Hepatocyte (in vitro differentiated cells): ENCODE data around the gene MME. TPM values are rescaled to one million over a fixed set of nuclear protein-coding genes. Genes with fewer than 3 reads are reported as not detected.

Experiments
- DNase-seq: peaks from one replicate; pipeline ENCODE4 v3.0.0-alpha.2; 2016; ENCODE audit warnings: low spot score
- H2AFZ ChIP-seq: fragments of 200-600 bp; sonication (generic); 2 replicates; pipeline ENCODE4 v1.6.0; 2016; ENCODE audit warnings: antibody characterized with exemption, mild to moderate bottlenecking
- H3K27ac ChIP-seq: fragments of 200-600 bp; sonication (generic); 2 replicates; pipeline ENCODE4 v1.5.1; 2016; ENCODE audit warnings: mild to moderate bottlenecking
- H3K27me3 ChIP-seq: fragments of 200-600 bp; sonication (generic); 2 replicates; pipeline ENCODE4 v1.6.1; 2016
- H3K36me3 ChIP-seq: fragments of 200-600 bp; sonication (generic); replicated peaks from 2 replicates; pipeline ENCODE4 v1.5.1; 2016; ENCODE audit warnings: low read depth; ENCODE audit not compliant: insufficient read depth
- H3K4me1 ChIP-seq: fragments of 200-600 bp; sonication (generic); 2 replicates; pipeline ENCODE4 v1.5.1; 2016; ENCODE audit warnings: mild to moderate bottlenecking, moderate library complexity; ENCODE audit not compliant: insufficient read depth
- H3K4me2 ChIP-seq: fragments of 200-600 bp; sonication (generic); 2 replicates; pipeline ENCODE4 v1.6.0; 2016
- H3K4me3 ChIP-seq: fragments of 200-600 bp; sonication (generic); 2 replicates; pipeline ENCODE4 v1.5.1; 2016; ENCODE audit warnings: mild to moderate bottlenecking
- H3K79me2 ChIP-seq: fragments of 200-600 bp; sonication (generic); 2 replicates; pipeline ENCODE4 v1.6.0; 2017; ENCODE audit warnings: mild to moderate bottlenecking
- H3K9me2 ChIP-seq: fragments of 200-600 bp; sonication (generic); replicated peaks from 2 replicates; pipeline ENCODE4 v1.6.0; 2017; ENCODE audit warnings: mild to moderate bottlenecking; ENCODE audit not compliant: insufficient read depth
- H3K9me3 ChIP-seq: fragments of 200-600 bp; sonication (generic); 2 replicates; pipeline ENCODE4 v1.5.1; 2016; ENCODE audit warnings: low read depth, mild to moderate bottlenecking
- H4K20me1 ChIP-seq: fragments of 200-600 bp; sonication (generic); 2 replicates; pipeline ENCODE4 v1.6.0; 2016; ENCODE audit warnings: mild to moderate bottlenecking; ENCODE audit not compliant: insufficient read depth, poor library complexity, severe bottlenecking
- EZH2 ChIP-seq: fragments of 200-600 bp; sonication (generic); IDR thresholded peaks from 2 replicates; pipeline ENCODE4 v1.6.1; 2016; ENCODE audit warnings: antibody characterized with exemption, mild to moderate bottlenecking, borderline replicate concordance
- EZH2phosphoT487 ChIP-seq: fragments of 200-600 bp; sonication (generic); IDR thresholded peaks from one replicate; pipeline ENCODE4 v1.6.1; 2018; ENCODE audit warnings: antibody characterized with exemption, mild to moderate bottlenecking, low read depth, moderate library complexity; ENCODE audit not compliant: unreplicated experiment, severe bottlenecking
- WGBS: methylation state at CpG from one replicate; pipeline ENCODE4 v1.1.6; 2016; ENCODE audit warnings: low lambda C conversion rate; ENCODE audit errors: missing lambda C conversion rate; 5-methylcytosine and 5-hydroxymethylcytosine counted together
- polyA plus RNA-seq: library from polyadenylated mRNA; unstranded; fragments of >200 nt; fragmentation: Nextera tagmentation; extraction: Ambion mirVana; gene quantifications from 2 replicates; pipeline ENCODE4 v1.2.1, GENCODE V29; 2016
- total RNA-seq: library from RNA; depleted of rRNA; stranded (reverse); fragments of >200 nt; gene quantifications from 2 replicates; pipeline ENCODE4 v1.2.3, GENCODE V29; 2014
- TF ChIP-seq, protein P1 (sequence below): fragments of 200-600 bp; sonication (generic); IDR thresholded peaks from 2 replicates; pipeline ENCODE4 v1.5.1; 2016; ENCODE audit warnings: antibody characterized with exemption, mild to moderate bottlenecking; ENCODE audit not compliant: poor library complexity

MME gene
- total and polyA plus RNA-seq, 2 experiments from 2014 or later: 135 to 250 TPM

DNA sequence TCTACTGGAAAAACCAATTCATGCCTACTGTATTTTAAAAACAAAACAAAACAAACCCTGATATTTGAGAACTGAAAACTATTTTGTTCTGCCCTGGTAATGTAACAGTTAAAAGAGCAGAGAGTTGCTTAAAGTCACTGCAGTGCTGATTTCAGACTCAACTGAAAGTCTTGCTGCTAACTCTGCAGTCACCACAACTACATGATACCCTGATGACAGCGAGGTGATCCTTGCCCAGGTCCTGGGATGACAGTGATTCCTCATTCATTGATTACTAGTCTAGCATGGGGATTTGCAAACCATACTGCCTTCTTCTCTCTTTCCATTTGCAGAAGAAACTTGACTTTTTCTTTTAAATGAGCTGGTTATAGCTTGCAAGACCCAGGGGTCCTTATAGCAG, 67.5 kb downstream of the MME start:
- Histone ChIP-seq H3K27me3 (no peaks in the 10 kb centered on the region), H3K79me2 (no peaks in the 10 kb centered on the region), H4K20me1 (no peaks in the 10 kb centered on the region), H3K4me3 (no peak overlapping the region), H3K9me2 (no peaks in the 10 kb centered on the region), H3K36me3 (no peaks in the 10 kb centered on the region), H2AFZ (no peak overlapping the region), H3K4me2 (no peak overlapping the region), H3K4me1 (no peaks in the 10 kb centered on the region), H3K9me3 (no peaks in the 10 kb centered on the region), H3K27ac (no peak overlapping the region)
- 73% methylated on average over 1 of the region's 1 CpG for WGBS
- no peak for DNase-seq
- TF ChIP-seq, protein P1, sequence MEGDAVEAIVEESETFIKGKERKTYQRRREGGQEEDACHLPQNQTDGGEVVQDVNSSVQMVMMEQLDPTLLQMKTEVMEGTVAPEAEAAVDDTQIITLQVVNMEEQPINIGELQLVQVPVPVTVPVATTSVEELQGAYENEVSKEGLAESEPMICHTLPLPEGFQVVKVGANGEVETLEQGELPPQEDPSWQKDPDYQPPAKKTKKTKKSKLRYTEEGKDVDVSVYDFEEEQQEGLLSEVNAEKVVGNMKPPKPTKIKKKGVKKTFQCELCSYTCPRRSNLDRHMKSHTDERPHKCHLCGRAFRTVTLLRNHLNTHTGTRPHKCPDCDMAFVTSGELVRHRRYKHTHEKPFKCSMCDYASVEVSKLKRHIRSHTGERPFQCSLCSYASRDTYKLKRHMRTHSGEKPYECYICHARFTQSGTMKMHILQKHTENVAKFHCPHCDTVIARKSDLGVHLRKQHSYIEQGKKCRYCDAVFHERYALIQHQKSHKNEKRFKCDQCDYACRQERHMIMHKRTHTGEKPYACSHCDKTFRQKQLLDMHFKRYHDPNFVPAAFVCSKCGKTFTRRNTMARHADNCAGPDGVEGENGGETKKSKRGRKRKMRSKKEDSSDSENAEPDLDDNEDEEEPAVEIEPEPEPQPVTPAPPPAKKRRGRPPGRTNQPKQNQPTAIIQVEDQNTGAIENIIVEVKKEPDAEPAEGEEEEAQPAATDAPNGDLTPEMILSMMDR: no peak

DNA sequence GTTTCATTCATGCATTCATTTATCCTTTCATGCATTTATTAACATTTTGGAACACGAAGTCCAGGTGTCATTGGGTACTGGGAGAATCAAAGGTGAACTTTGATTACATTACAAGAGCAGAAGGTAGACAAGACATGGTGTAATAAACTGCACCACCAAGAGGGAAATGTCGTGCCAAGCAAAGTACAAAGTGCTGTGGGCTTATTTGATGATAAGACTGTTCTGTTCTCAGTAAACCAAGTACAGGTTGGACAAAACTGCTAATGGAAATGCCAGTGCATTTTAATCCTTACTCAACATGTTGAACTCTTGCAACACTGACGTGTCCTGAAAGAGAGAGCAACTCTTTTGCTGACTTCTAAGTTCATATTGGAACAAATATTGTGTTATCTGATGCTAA, 69.4 kb downstream of the MME start:
- H4K20me1 ChIP-seq: no peaks in the 10 kb centered on the region
- H3K4me1 ChIP-seq: no peaks in the 10 kb centered on the region
- H3K9me3 ChIP-seq: no peaks in the 10 kb centered on the region
- H3K4me3 ChIP-seq: no peak overlapping the region
- H3K36me3 ChIP-seq: no peaks in the 10 kb centered on the region
- WGBS: 71% methylated on average over 3 of the region's 3 CpGs
- no peak overlapping the region for H3K4me2 ChIP-seq
- peak overlapping the region; percentile 53 for H3K27ac ChIP-seq
- DNase-seq: peak; percentile 52
- no peaks in the 10 kb centered on the region for H3K27me3 ChIP-seq
- TF ChIP-seq EZH2 (no peak), EZH2phosphoT487 (no peak)
- TF ChIP-seq, protein P1: no peak
- no peak overlapping the region for H2AFZ ChIP-seq
- no peaks in the 10 kb centered on the region for H3K79me2 ChIP-seq
- no peaks in the 10 kb centered on the region for H3K9me2 ChIP-seq

DNA sequence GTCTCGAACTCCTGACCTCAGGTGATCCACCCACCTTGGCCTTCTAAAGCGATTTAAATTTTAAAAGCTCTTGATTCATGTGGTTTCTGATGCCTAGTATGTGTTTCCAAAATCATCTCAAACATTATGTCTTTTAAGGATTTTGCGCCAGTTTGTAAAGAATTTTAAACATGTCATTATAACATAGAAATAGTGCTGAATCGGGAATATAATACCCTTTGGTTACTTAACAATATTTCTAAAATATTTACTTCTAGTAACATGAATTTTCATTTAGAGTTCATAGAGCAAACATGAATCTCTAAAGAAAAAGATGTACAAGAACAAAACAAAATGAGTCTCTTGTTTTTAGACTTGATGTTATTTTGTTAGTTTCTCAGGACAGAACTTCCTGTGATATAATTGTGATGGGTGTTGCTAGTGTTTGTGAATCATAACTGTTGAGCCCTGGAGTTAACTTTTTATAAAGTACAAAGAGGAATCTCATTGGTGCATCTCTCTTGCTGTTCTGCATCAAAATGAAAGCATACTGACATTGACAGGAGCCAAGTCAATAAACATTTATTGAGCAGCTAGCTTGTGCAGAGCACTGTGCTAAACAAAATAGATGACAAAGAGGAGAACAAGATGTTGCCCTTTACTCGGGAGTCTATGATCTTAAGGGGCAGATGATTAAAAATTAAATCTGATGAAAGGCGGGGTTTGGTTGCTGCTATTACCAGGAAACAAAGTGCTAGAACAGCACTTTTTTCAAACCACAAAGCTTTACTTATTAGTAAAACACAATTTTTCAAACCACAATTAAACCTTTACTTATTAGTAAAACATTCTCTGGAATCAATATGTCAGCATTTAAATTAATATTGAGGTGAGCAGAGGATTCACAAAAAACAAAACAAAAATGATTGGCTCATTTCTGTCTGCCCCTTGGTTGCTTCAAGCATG, 73.4 kb downstream of the MME start:
- Histone ChIP-seq H4K20me1 (no peaks in the 10 kb centered on the region), H3K27me3 (no peaks in the 10 kb centered on the region), H3K36me3 (no peaks in the 10 kb centered on the region), H3K27ac (no peak overlapping the region), H3K9me3 (no peaks in the 10 kb centered on the region), H3K4me1 (no peaks in the 10 kb centered on the region), H3K4me2 (no peak overlapping the region), H2AFZ (no peak overlapping the region), H3K4me3 (no peak overlapping the region), H3K79me2 (no peaks in the 10 kb centered on the region), H3K9me2 (no peaks in the 10 kb centered on the region)
- TF ChIP-seq EZH2 (no peak), EZH2phosphoT487 (no peak)
- TF ChIP-seq, protein P1: no peak
- DNase-seq: no peak
- WGBS: 90% methylated on average over 6 of the region's 6 CpGs
